ENCODE measurements around the gene LIN37. TPM values are rescaled to one million over a fixed set of nuclear protein-coding genes. Genes with fewer than 3 reads are reported as not detected.

The LIN37 gene
- total and polyA plus RNA-seq, 2 of the 13 experiments (the other 11 are each of a cell fraction or from before 2014, with no cell fraction given): 6.3 to 8.7 TPM

- no peak for TF ChIP-seq ZNF18 (CRISPR knock-in tag; IDR thresholded peaks at IDR 0.05; ENCODE audit: insufficient replicate concordance)
- TF ChIP-seq BCL6 (CRISPR knock-in tag; IDR thresholded peaks at IDR 0.05): no peak
- 0 out of 2 replicates have a peak, but pooled peaks have one; percentile 12 for TF ChIP-seq MXD4 (CRISPR knock-in tag; IDR thresholded peaks at IDR 0.05)
- TF ChIP-seq ZNF724P (CRISPR knock-in tag; IDR thresholded peaks at IDR 0.05; ENCODE audit: borderline replicate concordance): no peak
- TF ChIP-seq ZNF639 (CRISPR knock-in tag; conservative IDR thresholded peaks at IDR 0.05): peak; percentile 96
- peak; percentile 95 for TF ChIP-seq THAP11 (CRISPR knock-in tag; IDR thresholded peaks at IDR 0.05)
- TF ChIP-seq ZNF441 (CRISPR knock-in tag; IDR thresholded peaks at IDR 0.05; ENCODE audit: borderline replicate concordance): no peak
- peak; percentile 64 for TF ChIP-seq ZNF574 (CRISPR knock-in tag; IDR thresholded peaks at IDR 0.05)
- no peak for TF ChIP-seq ZNF121 (CRISPR knock-in tag; IDR thresholded peaks at IDR 0.05)
- TF ChIP-seq ZBTB40 (IDR thresholded peaks at IDR 0.05): no peak
- TF ChIP-seq ZBTB40 (CRISPR knock-in tag; IDR thresholded peaks at IDR 0.05): no peak
- TF ChIP-seq U2AF2 (IDR thresholded peaks at IDR 0.05; ENCODE audit: low read depth, low read length): no peak
- no peak for TF ChIP-seq ZNF329 (CRISPR knock-in tag; IDR thresholded peaks at IDR 0.05; ENCODE audit: low read depth)
- TF ChIP-seq ZNF256 (CRISPR knock-in tag; conservative IDR thresholded peaks at IDR 0.05): no peak; the same call in 1 of the 2 replicates
- TF ChIP-seq FOXA1 (IDR thresholded peaks at IDR 0.05): no peak
- TF ChIP-seq FOXA1 (CRISPR knock-in tag; IDR thresholded peaks at IDR 0.05): no peak
Measured at GRCh38 chr19:35717665-35718344, 30.6 kb upstream of the LIN37 start, which contains the start of gene KMT2B (continued).
